GM21381 (cell line): ENCODE data around the gene KCNJ15.
"Not testable (repeated sequence)": the region's sequence is repeated elsewhere in the genome, so short reads cannot be mapped to it uniquely, and the experiment has no call there.

Experiments
- ATAC-seq: cut with Tn5 transposase; IDR thresholded peaks from one replicate; pipeline ENCODE4 v1.9.1; 2021; ENCODE audit warnings: mild to moderate bottlenecking, moderate library complexity; ENCODE audit not compliant: unreplicated experiment

The KCNJ15 gene

GRCh38 chr21:38256599-38257302, at the start of gene KCNJ15:
TSS of gene KCNJ15 (plus strand) at chr21:38256991. CDS start at chr21:38299262, 42,271 bp downstream.
- ATAC-seq, result no peak

- ATAC-seq, result no peak
Measured at GRCh38 chr21:38208118-38208517, 48.7 kb upstream of the KCNJ15 start.

- ATAC-seq, result no peak
Measured at GRCh38 chr21:38211321-38211720, 45.5 kb upstream of the KCNJ15 start.

DNA sequence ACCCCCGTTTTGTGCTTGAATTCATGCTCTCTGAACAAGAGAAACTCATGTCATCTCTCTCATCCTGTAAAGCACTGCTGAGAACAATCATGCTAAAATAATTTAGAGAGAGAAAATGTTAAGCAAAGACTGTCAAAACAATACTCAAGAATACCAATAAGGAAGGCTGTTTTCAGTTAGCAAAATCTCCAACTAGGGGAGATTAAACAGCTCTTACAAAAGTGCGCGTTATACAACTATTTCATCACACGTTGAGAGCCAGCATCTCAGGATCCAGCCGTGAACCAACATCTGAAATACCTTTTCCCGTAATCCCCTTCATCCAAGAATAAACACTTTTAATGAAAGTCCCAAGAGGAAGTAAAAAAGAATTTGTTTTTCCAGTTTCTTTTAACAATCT, 44.1 kb upstream of the KCNJ15 start:
- no peak for ATAC-seq

GRCh38 chr21:38219049-38219628, 37.7 kb upstream of the KCNJ15 start:
- ATAC-seq, result no peak

DNA sequence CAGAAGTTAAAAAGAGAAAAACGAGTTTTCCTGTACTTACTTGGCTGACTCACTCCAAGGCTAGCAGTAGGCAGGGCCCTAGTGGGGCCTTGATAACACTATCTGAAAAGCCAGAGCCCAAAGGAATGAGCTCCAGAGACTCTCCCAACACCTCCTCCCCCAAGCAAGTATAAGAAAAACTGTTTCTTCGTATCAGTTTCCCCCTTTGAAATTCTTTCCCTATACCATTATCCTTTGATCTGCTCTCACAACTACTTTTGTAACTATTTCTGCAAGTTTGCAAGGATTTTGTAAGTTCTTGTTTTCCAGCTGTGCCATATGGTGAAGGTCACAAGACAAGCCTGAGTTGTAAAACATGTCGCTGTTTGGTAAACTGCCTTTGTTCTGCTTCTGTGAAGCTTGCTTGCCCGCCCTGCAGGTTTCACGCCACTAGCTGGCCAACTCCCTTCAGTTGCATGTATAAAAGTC, 36.5 kb upstream of the KCNJ15 start:
- no peak for ATAC-seq

GRCh38 chr21:38221594-38221993, 35.2 kb upstream of the KCNJ15 start:
- ATAC-seq, result peak; percentile 71

DNA sequence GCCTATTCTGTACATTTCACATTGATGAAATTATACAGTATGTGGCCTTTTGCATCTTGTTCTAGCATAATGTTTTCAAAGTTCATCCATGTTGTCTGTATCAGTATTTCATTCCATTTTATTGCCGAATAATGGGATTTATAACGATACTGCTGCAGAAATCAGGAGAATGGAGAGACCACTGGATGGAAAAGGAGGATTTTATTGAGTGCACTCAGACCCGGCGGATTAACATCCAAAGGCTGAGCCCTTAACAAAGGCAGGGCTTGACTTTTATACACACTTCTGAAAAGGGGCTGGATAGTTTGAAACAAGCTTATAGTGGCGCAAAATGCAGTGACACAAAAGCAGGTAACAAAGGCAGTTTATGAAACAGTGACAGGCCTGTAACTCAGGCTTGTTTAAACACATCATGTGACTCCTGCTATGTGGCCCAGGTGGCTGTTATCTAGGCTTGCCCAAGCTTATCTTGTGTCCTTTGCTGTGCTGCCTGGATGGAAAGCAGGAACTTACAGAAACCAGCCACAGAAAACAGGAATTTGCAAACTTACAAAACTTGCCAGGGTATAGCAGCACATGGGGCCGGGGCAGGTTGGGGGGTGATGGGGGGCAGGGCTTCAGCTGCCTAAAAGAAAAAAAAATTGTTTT, 32.8 kb upstream of the KCNJ15 start:
- no peak for ATAC-seq

- ATAC-seq, result no peak
Measured at GRCh38 chr21:38227401-38227800, 29.4 kb upstream of the KCNJ15 start.

- ATAC-seq, result no peak
Measured at GRCh38 chr21:38228115-38228514, 28.7 kb upstream of the KCNJ15 start.

DNA sequence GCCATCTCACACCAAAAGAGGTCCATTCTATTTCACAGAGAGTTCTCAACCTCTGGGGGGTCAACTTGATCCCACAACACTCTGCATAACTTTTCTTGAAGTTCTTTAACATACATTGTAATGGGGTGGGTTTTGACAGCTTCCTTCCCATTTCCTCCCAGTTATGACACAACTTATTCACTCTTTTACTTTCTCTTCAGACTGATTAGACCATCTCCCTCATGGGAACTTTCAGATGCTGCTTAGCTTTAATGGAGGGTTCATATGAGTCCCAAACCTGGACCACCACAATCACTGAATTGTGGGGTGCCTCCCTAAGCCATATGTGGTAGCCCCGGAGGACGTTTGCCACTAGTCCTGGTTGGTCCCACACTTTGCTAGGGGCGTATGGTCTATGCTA, 28.3 kb upstream of the KCNJ15 start:
- no peak for ATAC-seq

DNA sequence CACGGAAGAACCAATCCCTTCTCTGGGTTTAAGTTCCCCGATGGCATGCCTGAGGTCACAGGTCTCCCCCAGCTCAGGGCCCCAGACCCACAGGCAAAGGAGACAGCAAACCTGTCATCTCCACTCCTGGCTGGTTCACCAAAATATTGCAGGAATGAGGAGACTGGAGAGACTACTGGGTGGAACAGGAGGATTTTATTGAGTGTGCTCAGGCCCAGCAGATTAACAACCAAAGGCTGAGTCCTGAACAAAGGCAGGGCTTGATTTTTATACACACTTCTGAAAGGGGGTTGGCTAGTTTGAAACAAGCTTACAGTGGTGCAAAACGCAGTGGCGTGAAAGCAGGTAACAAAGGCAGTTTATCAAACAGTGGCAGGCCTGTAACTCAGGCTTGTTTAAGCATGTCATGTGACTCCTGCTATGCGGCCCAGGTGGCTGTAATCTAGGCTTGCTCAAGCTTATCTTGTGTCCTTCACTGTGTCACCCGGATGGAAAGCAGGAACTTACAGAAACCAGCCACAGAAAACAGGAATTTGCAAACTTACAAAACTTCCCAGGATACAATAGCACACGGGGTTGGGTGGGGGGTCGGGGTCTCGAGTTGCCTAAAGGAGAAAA, 27.4 kb upstream of the KCNJ15 start:
- ATAC-seq, result no peak

DNA sequence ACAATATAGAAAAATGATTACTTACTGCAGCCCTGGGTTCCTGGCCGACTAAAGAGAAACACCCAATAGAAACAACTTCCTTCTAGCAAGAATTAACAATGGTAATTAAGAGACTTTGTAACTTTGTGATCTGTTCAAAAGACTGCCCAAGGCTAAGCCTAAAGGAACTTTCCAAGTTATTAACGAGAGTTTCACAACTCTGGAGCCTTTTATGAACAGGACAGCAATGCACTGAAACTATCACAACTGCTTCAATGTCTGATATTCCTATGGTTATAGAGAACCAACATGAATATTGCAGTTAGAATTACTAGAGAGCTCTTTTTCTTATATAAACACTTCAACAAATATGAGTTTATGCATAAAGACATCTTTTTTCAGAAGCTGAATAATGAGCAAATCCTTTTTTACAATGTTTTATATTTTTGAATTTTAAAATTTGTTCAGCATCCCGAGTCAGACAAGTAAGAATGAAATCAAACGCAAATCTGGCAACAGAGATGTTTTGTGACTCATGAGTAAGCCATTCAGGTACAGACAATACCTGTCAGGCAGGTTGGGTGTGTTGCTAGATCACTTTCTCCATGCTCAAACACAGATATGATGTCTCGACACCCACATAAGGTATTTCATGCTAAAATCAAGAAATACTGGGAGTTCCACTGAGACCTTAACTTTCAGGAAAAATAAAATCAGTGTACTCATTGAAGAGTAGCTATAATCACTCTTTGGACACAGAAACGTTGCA, 22.2 kb upstream of the KCNJ15 start:
- no peak for ATAC-seq

- ATAC-seq, result not testable (repeated sequence)
Measured at GRCh38 chr21:38235251-38235650, 21.5 kb upstream of the KCNJ15 start.

- ATAC-seq, result no peak
Measured at GRCh38 chr21:38236232-38236631, 20.6 kb upstream of the KCNJ15 start.

GRCh38 chr21:38239672-38240071, 17.1 kb upstream of the KCNJ15 start:
- ATAC-seq, result no peak

GRCh38 chr21:38240129-38240528, 16.7 kb upstream of the KCNJ15 start:
- ATAC-seq, result no peak

DNA sequence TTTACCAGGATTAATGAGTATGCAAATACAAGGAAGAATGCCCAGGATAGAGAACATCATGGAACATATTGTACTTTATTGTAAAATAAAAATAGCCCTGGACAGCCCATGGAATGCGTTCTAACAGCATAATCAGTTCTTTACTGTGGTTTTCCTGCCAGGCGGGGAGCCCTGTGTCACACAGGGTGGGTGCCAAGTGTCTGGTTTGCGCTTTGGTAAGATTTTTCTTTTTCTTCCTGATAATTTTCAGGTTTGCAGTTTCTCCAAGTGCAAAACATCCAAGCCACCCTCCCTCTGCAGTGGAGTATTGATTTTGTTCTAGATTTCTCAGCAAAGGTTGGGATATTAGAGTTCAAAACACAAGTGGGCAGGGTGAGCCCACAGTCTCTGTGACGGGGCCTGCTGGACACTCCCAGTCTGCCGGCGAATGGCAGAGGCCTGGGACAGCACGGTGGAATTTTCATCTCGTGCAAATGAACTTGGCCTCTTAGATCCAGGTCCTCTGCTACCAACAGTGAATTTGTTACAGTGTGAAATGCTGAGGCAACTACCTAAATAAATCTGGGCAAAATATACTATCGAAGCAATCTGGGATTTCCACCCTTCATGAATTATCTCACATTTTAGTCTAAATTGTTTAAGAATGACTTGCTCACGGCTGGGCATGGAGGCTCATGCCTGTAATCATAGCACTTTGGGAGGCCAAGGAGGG, 15.6 kb upstream of the KCNJ15 start:
- ATAC-seq, result no peak

DNA sequence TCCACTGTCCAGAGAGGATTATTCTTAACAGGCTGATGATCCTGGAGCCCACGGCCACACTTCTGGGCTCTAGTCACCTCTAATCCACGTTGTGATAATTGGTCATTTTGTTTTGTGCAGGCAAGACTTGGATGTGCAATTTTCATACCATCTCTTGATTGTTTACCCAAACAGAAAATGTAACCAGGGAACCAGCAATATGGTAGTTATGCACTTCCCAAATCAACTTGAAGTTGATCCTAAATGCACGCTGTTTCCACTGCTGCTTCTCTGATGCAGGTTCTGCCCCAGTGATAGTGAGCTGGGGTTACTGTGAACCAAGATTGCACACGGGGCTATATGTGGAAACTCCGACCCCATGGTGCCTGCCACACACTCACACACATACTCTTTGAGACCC, 14.7 kb upstream of the KCNJ15 start:
- no peak for ATAC-seq

- ATAC-seq, result no peak
Measured at GRCh38 chr21:38243732-38244406, 12.9 kb upstream of the KCNJ15 start.
